ENCODE results near the gene ANGPT4. TPM values are rescaled to one million over a fixed set of nuclear protein-coding genes. Genes with fewer than 3 reads are reported as not detected.

The ANGPT4 gene
- total RNA-seq, 1 experiment from 2014 or later = 0.20 TPM

GRCh38 chr20:873875-874607, 42.1 kb downstream of the ANGPT4 start:
- H3K4me1 Mint-ChIP-seq = peaks cover 10% of the 10 kb centered on the region
- no peaks in the 10 kb centered on the region for H3K9me3 Mint-ChIP-seq
- no peak for ATAC-seq
- H3K27me3 Mint-ChIP-seq (ENCODE audit: low read depth) = no peaks in the 10 kb centered on the region
- POLR2A ChIA-PET = no interaction called here
- H3K36me3 Mint-ChIP-seq = no peaks in the 10 kb centered on the region
- TF ChIP-seq ERG (CRISPR knock-in tag; IDR thresholded peaks at IDR 0.05) = no peak
- no peak for TF ChIP-seq ZBTB21 (CRISPR knock-in tag; IDR thresholded peaks at IDR 0.05; ENCODE audit: borderline replicate concordance)
- no peak for TF ChIP-seq NR1H2 (CRISPR knock-in tag; IDR thresholded peaks at IDR 0.05)
- TF ChIP-seq FOXK1 (CRISPR knock-in tag; IDR thresholded peaks at IDR 0.05) = no peak
- no peak for TF ChIP-seq SMAD4 (CRISPR knock-in tag; IDR thresholded peaks at IDR 0.05)
- no peak for TF ChIP-seq SMAD3 (CRISPR knock-in tag; IDR thresholded peaks at IDR 0.05; ENCODE audit: borderline replicate concordance)
- TF ChIP-seq AR (CRISPR knock-in tag; IDR thresholded peaks at IDR 0.05) = no peak
- no peak for TF ChIP-seq ARID4B (CRISPR knock-in tag; IDR thresholded peaks at IDR 0.05; ENCODE audit: borderline replicate concordance)
- TF ChIP-seq ESRRA (CRISPR knock-in tag; IDR thresholded peaks at IDR 0.05; ENCODE audit: borderline replicate concordance) = no peak
- TF ChIP-seq ZNF671 (CRISPR knock-in tag; IDR thresholded peaks at IDR 0.05) = no peak
- TF ChIP-seq E2F5 (CRISPR knock-in tag; IDR thresholded peaks at IDR 0.05) = no peak
- TF ChIP-seq, protein P1, sequence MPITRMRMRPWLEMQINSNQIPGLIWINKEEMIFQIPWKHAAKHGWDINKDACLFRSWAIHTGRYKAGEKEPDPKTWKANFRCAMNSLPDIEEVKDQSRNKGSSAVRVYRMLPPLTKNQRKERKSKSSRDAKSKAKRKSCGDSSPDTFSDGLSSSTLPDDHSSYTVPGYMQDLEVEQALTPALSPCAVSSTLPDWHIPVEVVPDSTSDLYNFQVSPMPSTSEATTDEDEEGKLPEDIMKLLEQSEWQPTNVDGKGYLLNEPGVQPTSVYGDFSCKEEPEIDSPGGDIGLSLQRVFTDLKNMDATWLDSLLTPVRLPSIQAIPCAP (CRISPR knock-in tag; IDR thresholded peaks at IDR 0.05) = no peak
- TF ChIP-seq ZNF121 (CRISPR knock-in tag; IDR thresholded peaks at IDR 0.05) = no peak
- TF ChIP-seq, protein P2, sequence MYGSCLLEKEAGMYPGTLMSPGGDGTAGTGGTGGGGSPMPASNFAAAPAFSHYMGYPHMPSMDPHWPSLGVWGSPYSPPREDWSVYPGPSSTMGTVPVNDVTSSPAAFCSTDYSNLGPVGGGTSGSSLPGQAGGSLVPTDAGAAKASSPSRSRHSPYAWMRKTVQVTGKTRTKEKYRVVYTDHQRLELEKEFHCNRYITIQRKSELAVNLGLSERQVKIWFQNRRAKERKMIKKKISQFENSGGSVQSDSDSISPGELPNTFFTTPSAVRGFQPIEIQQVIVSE (CRISPR knock-in tag; IDR thresholded peaks at IDR 0.05; ENCODE audit: borderline replicate concordance) = no peak
- no peak overlapping the region for H3K4me3 Mint-ChIP-seq
- CTCF ChIA-PET = interaction anchor here (1.0 to 2.5 kb wide), 13 partner anchors 11 to 85 kb away, joined by 3 to 19 read pairs (median 6); partner anchors contain the start of gene FAM110A
- no peak for DNase-seq (ENCODE audit: low spot score)
- no peak overlapping the region for H3K27ac Mint-ChIP-seq

All from WTC11 (cell line).